K562 (cell line): Measurements from ENCODE around the gene HLA-DOA. TPM values are rescaled to one million over a fixed set of nuclear protein-coding genes. Genes with fewer than 3 reads are reported as not detected.

Experiments used
- ATF4 ChIP-seq: fragments of 450-650 bp; formaldehyde crosslinking; IDR thresholded peaks from 2 replicates; pipeline ENCODE4 v1.4.0; 2022; ENCODE audit warnings: mild to moderate bottlenecking, moderate library complexity
- E2F1 ChIP-seq: sonication (generic); formaldehyde crosslinking; IDR thresholded peaks from 2 replicates; pipeline ENCODE4 v1.8.1; 2023; ENCODE audit warnings: mild to moderate bottlenecking, missing genetic modification reagents, moderate library complexity
- EP300 ChIP-seq: IDR thresholded peaks from 2 replicates; pipeline ENCODE4 v1.6.1; 2012; ENCODE audit warnings: low read length, improper control_type of control experiment
- JUN ChIP-seq, 2 experiments: sonication (generic) in 1 of 2; formaldehyde crosslinking in 1 of 2; IDR thresholded peaks; 2 replicates each; pipeline versions ENCODE4 v1.6.1 to v1.8.0; 2012 to 2022; ENCODE audit warnings: borderline replicate concordance in 2 of 2, mild to moderate bottlenecking in 2 of 2, improper control_type of control experiment in 1 of 2, low read depth in 1 of 2, low read length in 1 of 2, missing genetic modification reagents in 1 of 2
- MCM3 ChIP-seq: fragments of 450-650 bp; IDR thresholded peaks from 2 replicates; pipeline ENCODE4 v1.6.1; 2016
- POLR2G ChIP-seq: fragments of 200-400 bp; formaldehyde crosslinking; IDR thresholded peaks from 2 replicates; pipeline ENCODE4 v1.6.1; 2017; ENCODE audit warnings: low read depth, mild to moderate bottlenecking, antibody characterized with exemption, low read length, moderate library complexity
- PYGO2 ChIP-seq: fragments of 450-650 bp; IDR thresholded peaks from 2 replicates; pipeline ENCODE4 v1.6.1; 2016; ENCODE audit warnings: mild to moderate bottlenecking, missing genetic modification characterization, moderate library complexity, missing compliant biosample characterization
- RCOR1 ChIP-seq, 2 experiments: IDR thresholded peaks; 2 replicates each; pipeline ENCODE4 v1.6.1; 2012; ENCODE audit warnings: low read depth in 2 of 2, low read length in 2 of 2, borderline replicate concordance in 1 of 2, improper control_type of control experiment in 1 of 2
- SMAD2 ChIP-seq: fragments of 150-350 bp; IDR thresholded peaks from 2 replicates; pipeline ENCODE4 v1.6.1; 2014; ENCODE audit warnings: low read depth, mild to moderate bottlenecking, low read length
- SMARCE1 ChIP-seq: fragments of 450-650 bp; IDR thresholded peaks from 2 replicates; pipeline ENCODE4 v1.7.1; 2016; ENCODE audit warnings: mild to moderate bottlenecking
- TOE1 ChIP-seq, 2 experiments: fragments of 450-650 bp in 1 of 2; sonication (generic) in 1 of 2; formaldehyde crosslinking in 1 of 2; IDR thresholded peaks; 2 replicates each; pipeline versions ENCODE4 v1.7.1 to v1.8.0; 2016 to 2022; ENCODE audit warnings: borderline replicate concordance in 2 of 2, mild to moderate bottlenecking in 2 of 2, antibody characterized with exemption in 1 of 2, inconsistent platforms in 1 of 2, low read depth in 1 of 2, missing genetic modification reagents in 1 of 2, moderate library complexity in 1 of 2
- XRCC4 ChIP-seq: IDR thresholded peaks from one replicate; pipeline ENCODE4 v1.6.1; 2011; ENCODE audit not compliant: insufficient read depth, insufficient read length; ENCODE audit errors: extremely low read depth
- ZBTB49 ChIP-seq: sonication (generic); formaldehyde crosslinking; IDR thresholded peaks from 2 replicates; pipeline ENCODE4 v1.8.0; 2022; ENCODE audit warnings: missing genetic modification reagents, mild to moderate bottlenecking, borderline replicate concordance
- ZNF175 ChIP-seq: fragments of 200-800 bp; sonication (Bioruptor generic); IDR thresholded peaks from 2 replicates; pipeline ENCODE4 v1.6.1; 2016; ENCODE audit warnings: low read depth, mild to moderate bottlenecking, missing genetic modification characterization, missing compliant biosample characterization
- ZNF592 ChIP-seq: fragments of 450-650 bp; IDR thresholded peaks from 2 replicates; pipeline ENCODE4 v1.6.1; 2017; ENCODE audit warnings: antibody characterized with exemption, mild to moderate bottlenecking
- polyA plus RNA-seq, 8 experiments: library from polyadenylated mRNA; depleted of rRNA in 4 of 8; stranded (reverse) in 5 of 8; unstranded in 3 of 8; fragments of >200 nt; fragmentation: Nextera tagmentation in 2 of 8; fragmentation: Illumina TruSeq in 1 of 8; extraction: Ambion mirVana in 2 of 8; extraction: Trizol in 1 of 8; gene quantifications; 2 replicates each; pipeline versions ENCODE4 v1.2.1 to v1.2.3, GENCODE V29; 2011 to 2014; ENCODE audit warnings: inconsistent platforms in 1 of 8, missing spikeins in 1 of 8
- total RNA-seq, 7 experiments: library from RNA; depleted of rRNA in 6 of 7; stranded (reverse); fragments of >200 nt in 6 of 7; fragmentation: Illumina TruSeq in 2 of 7; extraction: Trizol in 2 of 7; gene quantifications; 2 replicates each; pipeline versions ENCODE4 v1.2.1 to v1.2.3, GENCODE V29; 2011 to 2021; ENCODE audit warnings: low replicate concordance in 1 of 7

The HLA-DOA gene
- total and polyA plus RNA-seq, 9 of the 15 experiments (the other 6 are each of a cell fraction or from before 2014, with no cell fraction given): 0.07 TPM; not detected in 8

GRCh38 chr6:32968867-32969684 lies 40.3 kb downstream of the HLA-DOA start (continued):
- TF ChIP-seq ZBTB49 (CRISPR knock-in tag): no peak
- TF ChIP-seq TOE1 (IDR thresholded peaks at IDR 0.05; ENCODE audit: borderline replicate concordance): no peak; the same call in 1 of the 2 replicates
- TF ChIP-seq TOE1 (CRISPR knock-in tag; IDR thresholded peaks at IDR 0.05; ENCODE audit: borderline replicate concordance, low read depth): peak; percentile 40; the same call in 1 of the 2 replicates
- TF ChIP-seq RCOR1 (IDR thresholded peaks at IDR 0.05; ENCODE audit: borderline replicate concordance in 1 of 2, low read depth in 2 of 2, low read length in 2 of 2): no peak
- peak; percentile 4; the same call in 1 of the 2 replicates for TF ChIP-seq ZNF175
- TF ChIP-seq MCM3: no peak
- TF ChIP-seq POLR2G: peak; percentile 85
- TF ChIP-seq ATF4 (CRISPR knock-in tag): no peak
- TF ChIP-seq SMARCE1: no peak
- no peak for TF ChIP-seq SMAD2
- TF ChIP-seq PYGO2 (tag): no peak
- no peak; the same call in 1 of the 2 replicates for TF ChIP-seq E2F1 (CRISPR knock-in tag)
- TF ChIP-seq ZNF592: no peak
- no peak for TF ChIP-seq JUN (IDR thresholded peaks at IDR 0.05; ENCODE audit: borderline replicate concordance, low read depth, low read length)
- no peak for TF ChIP-seq JUN (CRISPR knock-in tag; IDR thresholded peaks at IDR 0.05; ENCODE audit: borderline replicate concordance)
- no peak for TF ChIP-seq XRCC4
- TF ChIP-seq EP300: peak; percentile 26; the same call in 1 of the 2 replicates
